ENCODE results near the gene SCUBE1.

SCUBE1 gene

DNA sequence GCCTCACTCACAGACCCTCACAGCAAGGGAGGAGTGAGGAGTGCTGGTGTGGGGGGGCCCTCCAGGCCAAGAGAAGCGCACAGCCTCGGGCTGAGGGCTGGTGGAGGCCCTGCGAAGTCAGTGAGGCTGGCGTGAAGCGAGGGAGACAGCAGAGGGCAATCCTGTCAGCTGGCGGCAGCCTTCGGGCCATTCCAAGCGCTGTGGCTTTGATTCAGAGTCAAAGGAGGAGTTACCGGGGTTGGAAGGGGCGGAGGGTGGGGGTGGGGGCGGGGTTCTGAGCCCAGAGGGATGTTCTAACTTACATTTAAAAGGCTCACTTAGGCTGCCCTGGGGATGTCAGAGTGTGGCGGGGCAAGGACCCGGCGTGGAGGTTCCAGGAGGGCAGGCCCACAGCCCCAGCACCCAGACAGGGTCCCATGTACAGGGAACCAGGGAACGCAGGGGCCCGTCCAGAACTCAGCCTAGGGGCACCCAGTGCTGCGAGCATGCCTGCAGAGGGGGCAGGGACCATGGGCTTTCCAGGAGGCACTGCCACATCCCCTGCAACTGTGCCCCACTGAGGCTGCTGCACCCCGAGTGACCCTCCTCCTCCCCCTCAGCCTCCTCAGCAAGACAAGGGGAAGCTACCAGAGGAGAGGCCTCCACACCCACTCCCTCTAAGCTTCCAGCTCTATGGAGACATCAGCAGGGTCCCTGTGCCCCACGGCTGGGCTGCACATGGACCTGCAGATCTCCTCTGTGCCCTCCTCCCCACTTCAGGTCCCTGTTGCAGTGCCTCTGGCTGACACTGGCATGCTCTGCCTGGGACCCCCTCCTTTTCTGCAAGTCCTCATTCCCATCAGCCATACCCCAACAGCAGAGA is 116.6 kb downstream of the SCUBE1 start:
- H3K4me3 ChIP-seq (ENCODE audit: low read depth, low read length): no peak overlapping the region
- TF ChIP-seq, protein P1, sequence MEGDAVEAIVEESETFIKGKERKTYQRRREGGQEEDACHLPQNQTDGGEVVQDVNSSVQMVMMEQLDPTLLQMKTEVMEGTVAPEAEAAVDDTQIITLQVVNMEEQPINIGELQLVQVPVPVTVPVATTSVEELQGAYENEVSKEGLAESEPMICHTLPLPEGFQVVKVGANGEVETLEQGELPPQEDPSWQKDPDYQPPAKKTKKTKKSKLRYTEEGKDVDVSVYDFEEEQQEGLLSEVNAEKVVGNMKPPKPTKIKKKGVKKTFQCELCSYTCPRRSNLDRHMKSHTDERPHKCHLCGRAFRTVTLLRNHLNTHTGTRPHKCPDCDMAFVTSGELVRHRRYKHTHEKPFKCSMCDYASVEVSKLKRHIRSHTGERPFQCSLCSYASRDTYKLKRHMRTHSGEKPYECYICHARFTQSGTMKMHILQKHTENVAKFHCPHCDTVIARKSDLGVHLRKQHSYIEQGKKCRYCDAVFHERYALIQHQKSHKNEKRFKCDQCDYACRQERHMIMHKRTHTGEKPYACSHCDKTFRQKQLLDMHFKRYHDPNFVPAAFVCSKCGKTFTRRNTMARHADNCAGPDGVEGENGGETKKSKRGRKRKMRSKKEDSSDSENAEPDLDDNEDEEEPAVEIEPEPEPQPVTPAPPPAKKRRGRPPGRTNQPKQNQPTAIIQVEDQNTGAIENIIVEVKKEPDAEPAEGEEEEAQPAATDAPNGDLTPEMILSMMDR (IDR thresholded peaks at IDR 0.05; ENCODE audit: control insufficient read depth, extremely low read depth, insufficient read depth): no peak
- no peak for DNase-seq (ENCODE audit: low read depth)

DNA sequence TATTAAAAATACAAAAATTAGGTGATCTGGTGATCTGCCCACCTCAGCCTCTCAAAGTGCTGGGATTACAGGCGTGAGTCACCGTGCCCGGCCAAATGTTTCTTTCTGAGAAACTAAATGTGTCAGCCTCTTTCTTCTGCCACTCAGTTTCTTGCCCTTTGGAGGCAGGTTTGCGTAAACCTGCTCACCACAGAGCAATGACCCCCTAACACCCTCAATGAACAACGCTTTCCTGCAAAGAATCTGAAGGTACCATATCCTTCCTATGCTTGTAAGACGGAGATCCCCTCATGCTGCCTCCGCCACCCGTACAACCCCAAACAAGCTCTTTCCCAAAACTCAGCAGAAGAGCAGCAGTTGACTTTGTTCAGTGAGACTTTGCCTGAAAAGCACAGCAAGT is 117.6 kb downstream of the SCUBE1 start:
- TF ChIP-seq, protein P1 (IDR thresholded peaks at IDR 0.05; ENCODE audit: control insufficient read depth, extremely low read depth, insufficient read depth): no peak
- H3K4me3 ChIP-seq (ENCODE audit: low read depth, low read length): no peak overlapping the region
- no peak for DNase-seq (ENCODE audit: low read depth)

DNA sequence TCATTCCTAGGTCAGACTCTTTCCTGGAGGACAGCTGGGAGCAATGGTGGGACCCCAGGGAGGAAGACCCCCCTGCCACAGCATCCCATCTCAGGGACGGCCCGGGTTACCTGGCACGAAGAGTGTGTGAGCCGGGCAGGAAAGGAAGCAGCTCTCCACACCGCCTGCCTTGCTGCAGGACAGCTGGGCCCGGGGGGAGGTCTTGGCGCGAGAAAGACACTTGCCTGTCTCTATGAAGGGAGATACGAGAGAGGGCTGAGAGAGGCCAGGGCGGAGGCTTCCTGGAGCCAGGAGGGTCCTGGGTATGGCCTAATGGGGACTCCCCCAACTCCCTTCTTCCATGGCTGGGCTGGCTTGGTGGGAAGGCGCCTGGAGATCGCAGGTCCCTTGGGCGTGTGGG is 120.2 kb downstream of the SCUBE1 start:
- H3K4me3 ChIP-seq (ENCODE audit: low read depth, low read length): no peak overlapping the region
- TF ChIP-seq, protein P1 (IDR thresholded peaks at IDR 0.05; ENCODE audit: control insufficient read depth, extremely low read depth, insufficient read depth): no peak
- no peak for DNase-seq (ENCODE audit: low read depth)

DNA sequence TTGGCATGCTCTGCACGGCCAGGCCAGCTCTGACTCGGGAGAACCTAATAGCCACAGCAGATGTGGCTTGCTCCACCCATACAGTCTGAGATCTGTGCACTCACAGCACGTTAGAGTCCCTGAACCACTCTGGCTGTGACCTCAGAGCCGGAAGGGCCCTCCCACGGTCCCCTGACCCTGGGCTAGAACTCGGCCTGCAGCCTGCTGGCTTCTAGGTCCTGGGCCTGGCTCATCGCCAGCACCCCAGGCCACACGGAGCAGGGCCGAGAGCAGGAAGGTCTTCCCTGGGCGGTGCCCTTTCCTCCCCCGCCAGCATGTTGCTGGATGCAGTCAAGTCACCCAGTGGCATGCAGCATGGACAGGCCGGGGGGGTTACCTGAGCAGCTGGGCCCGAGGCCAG is 120.9 kb downstream of the SCUBE1 start:
- no peak overlapping the region for H3K4me3 ChIP-seq (ENCODE audit: low read depth, low read length)
- TF ChIP-seq, protein P1 (IDR thresholded peaks at IDR 0.05; ENCODE audit: control insufficient read depth, extremely low read depth, insufficient read depth): no peak
- no peak for DNase-seq (ENCODE audit: low read depth)

DNA sequence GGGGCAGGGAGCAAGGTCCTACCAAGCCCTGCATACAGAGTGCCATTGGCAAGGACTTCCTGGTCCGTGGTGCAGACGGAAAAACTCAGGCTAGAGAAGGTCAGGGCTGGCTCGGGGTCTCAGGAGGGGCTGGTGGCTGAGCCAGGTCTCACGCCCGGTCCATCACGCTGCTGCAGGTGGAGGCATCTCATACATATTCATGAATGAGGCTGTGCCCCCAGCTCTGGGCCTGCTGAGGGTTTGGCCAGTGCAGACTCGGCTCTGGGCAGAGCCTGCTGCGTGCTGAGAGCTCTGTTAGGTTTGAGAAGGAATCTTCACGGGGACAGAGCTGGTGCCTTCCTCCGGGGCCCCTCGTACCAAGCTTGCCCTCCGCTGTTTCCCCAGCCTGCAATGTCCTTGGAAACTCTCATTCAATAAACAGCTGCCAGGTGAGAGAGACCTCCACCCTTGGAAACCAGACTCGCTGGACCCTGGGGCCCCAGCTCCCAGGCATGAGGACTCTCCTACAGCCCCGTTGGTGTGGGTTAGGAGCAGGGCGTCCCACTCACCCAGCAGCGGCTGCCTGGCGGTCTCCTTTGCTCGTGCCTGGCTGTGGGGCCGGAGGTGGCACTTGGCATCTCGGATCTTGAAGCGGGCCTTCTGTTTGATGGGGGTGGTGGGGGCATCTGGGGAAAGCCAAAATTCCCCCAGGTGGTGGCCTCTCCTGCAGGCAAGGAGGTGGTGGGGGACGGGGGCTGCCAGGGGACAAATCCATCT is 122.4 kb downstream of the SCUBE1 start:
- TF ChIP-seq, protein P1 (IDR thresholded peaks at IDR 0.05; ENCODE audit: control insufficient read depth, extremely low read depth, insufficient read depth): no peak
- no peak overlapping the region for H3K4me3 ChIP-seq (ENCODE audit: low read depth, low read length)

DNA sequence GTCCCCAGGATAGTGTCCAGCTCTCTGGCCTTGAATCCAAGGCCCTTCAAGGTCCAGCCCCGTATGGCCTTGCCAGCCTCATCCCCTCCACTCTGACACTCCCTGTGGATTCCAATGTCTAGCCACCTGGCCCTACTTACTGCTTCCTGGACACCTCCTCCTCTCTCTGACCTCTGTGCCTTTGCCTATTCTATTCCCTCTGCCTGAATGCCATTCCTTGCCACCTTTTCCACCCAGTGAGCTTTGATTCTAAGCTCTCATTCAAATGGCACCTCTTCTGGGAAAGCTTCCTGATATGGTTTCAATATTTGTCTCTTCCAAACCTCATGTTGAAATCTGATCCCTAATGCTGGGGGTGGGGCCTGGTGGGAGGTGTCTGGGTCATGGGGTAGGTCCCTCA is 124.4 kb downstream of the SCUBE1 start:
- TF ChIP-seq, protein P1 (IDR thresholded peaks at IDR 0.05; ENCODE audit: control insufficient read depth, extremely low read depth, insufficient read depth): no peak

More for the DNA sequence above, 122.4 kb downstream of the SCUBE1 start:
- DNase-seq (ENCODE audit: low read depth): no peak

More for the DNA sequence above, 124.4 kb downstream of the SCUBE1 start:
- H3K4me3 ChIP-seq (ENCODE audit: low read depth, low read length): no peak overlapping the region
- DNase-seq (ENCODE audit: low read depth): no peak

Measured in LNCaP clone FGC (cell line).